HG03378 (cell line): ENCODE data around the gene INTS1.

Experiments used
- ATAC-seq: cut with Tn5 transposase; IDR thresholded peaks from one replicate; pipeline ENCODE4 v1.9.1; 2021; ENCODE audit warnings: mild to moderate bottlenecking, moderate library complexity; ENCODE audit not compliant: unreplicated experiment

Gene INTS1

DNA sequence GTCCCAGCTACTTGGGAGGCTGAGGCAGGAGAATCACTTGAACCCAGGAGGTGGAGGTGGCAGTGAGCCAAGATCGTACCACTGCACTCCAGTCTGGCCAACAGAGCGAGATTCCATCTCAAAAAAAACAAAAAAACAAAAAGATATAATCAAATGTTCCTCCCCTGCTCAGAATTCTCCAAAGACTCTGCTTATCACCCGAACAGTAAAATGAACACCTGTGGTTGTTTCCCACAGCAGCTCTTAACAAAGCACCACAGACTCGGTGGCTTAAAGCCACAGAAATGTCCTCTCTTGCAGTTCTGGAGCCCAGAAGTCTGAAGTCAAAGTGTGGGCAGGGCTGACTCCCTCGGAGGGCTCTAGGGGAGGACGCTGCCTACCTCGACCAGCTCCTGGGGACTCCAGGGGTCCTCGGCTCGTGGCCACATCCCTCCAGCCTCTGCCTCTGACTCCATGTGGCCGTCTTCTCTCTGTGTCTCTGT lies 4.1 kb upstream of the INTS1 start:
- no peak for ATAC-seq

- no peak for ATAC-seq
Measured at GRCh38 chr7:1505731-1506550, 1.8 kb upstream of the INTS1 start.

- no peak for ATAC-seq
Measured at GRCh38 chr7:1503390-1503789, 799 bp downstream of the INTS1 start.

- ATAC-seq = no peak
Measured at GRCh38 chr7:1502845-1503244, 1.3 kb downstream of the INTS1 start.

GRCh38 chr7:1501487-1502270 lies 2.5 kb downstream of the INTS1 start:
- ATAC-seq = no peak

DNA sequence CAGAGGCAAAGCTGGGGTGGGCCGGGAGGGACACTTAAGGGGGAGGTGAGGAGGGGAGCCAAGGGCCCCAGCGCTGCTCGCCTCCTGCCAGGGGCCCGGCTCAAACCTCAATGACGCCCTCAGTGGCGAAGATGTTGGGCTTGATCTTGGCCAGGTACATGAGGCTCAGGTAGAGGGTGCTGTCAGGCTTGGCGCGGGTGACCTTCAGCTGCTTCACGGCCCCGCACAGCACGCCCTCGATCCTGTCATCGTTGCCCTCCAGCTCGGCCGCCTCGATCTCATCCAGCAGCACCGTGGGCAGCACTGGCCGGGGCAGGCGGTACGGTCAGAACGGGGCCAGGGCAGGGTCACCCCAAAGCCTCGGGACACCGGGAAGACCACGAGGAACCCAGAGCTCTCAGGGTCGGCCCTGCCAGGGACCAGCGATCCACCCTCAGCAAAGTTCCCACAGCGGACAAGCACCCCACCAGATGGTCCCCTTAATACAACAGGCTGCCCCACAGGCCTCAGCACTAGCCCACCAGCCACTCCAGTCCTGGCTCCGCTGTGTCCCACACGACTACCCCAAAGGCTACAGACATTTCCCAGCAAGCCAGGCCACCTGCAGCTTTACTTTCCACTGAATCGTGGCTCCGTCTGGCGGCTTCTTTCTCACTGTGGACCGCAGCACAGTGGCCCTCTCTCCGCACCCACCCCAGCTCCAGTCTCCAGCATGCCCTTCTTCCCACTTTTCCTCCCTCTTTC lies 4.0 kb downstream of the INTS1 start:
- ATAC-seq = no peak

DNA sequence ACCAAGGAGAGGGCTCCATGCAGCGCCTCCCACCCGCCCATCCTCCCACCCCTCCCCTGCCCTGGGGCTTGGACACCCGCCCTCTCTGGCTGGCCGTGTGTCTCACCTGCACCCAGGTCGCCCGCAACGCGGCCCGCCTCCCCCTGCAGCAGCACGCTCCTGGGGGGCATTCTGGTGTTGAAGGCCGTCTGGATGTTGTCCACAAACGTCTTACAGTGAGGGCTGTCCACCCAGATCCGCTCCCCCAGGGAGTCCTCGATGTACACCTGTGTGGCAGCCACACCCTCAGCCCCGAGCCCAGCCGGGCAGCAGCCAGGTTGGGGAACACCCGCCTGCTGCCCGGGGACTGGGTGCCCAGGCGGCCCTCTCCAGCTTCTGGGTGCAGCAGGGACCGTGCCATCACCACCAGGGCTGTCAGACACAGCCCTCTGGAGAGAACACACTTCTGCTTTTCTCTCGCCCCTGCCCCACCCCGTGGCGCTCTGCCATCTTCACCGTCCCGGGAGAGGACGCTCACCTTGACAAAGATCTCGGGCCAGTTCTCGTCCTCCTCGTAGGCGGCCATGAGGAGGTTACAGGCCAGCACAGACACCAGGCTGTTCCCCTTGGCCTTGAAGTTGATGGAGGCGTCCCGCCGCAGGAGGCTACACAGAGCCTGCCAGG lies 4.7 kb downstream of the INTS1 start:
- ATAC-seq = no peak

DNA sequence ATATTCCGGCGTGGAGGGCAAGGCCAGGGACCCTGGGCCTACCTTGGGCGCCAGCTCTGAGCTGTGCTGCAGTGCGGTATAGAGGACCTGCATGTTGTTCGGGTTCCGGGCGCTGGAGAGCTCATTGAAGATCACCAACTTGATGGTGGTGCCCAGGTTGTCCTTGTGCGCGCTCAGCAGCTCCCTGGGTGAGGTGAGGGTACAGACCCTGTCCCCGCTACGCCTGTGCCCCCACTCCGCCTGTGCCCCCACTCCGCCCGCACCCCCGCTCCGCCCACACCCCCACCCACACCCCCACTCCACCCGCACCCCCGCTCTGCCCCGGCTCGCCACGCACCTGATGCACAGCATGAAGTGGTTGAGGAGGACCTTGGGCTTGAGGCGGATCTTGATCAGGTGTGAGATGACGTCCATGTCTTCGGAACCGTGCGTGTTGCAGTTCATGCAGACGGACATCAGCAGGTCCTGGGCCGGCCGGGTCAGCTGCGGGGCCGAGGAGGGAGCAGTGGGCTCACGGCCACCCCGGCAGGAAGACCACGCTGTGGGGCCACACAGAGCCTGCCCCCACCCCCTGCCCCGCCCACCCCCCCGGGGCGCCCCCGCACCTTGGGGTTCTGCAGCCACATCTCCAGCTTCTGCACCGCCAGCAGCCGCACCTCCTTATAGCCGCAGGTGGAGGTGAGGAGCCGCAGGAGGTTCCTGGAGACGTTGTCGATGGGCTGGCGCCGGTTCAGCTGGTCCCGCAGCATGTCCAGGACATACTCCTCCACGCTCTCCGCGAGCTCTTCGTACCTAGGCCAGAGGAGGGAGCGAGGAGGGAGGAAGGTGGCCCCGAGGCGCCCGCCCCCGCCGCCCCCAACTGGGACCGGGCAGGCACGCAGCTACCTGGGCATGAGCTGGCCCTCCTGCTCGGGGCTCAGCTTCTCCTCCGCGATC lies 5.6 kb downstream of the INTS1 start:
- no peak for ATAC-seq

GRCh38 chr7:1497293-1497927 lies 6.8 kb downstream of the INTS1 start:
- no peak for ATAC-seq

DNA sequence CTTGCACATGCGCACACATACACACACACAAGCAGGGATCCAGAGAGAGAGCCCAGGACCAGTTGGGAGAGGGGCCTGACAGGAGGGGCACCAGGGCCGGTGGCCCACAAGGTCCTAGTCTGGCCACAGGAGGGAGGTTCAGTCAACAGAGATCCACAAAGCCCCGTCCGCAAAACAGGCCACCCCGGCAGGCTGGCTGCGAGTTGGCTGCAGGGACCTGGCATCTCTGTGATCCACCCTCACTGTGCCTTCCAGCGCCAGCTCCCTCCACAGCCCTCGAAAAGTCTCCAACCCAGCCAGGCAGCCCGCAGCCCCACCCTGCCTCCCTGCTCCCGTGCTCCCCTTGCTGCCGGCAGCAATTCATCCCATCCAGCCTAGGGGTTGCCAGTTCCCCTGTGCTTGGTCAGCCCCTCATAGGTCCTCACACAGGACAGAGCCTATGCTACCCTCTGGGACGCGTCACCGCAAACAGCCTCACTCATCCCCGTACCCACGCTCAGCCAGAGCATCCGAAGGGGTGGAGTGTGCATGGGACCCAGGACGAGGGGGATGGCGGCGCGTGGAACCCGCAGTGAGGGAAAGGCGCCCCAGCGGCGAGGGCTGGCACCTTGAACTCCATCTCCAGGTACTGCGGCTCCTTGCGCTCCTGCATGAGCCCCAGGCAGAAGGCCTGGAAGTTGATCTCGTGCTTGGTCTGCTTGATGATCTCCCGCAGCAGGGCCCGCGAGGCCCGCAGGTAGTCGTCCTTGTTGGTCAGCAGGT lies 7.5 kb downstream of the INTS1 start:
- ATAC-seq = no peak

GRCh38 chr7:1495564-1496242 lies 8.5 kb downstream of the INTS1 start:
- ATAC-seq = no peak

- ATAC-seq = no peak
Measured at GRCh38 chr7:1494866-1495563, 9.2 kb downstream of the INTS1 start.

- no peak for ATAC-seq
Measured at GRCh38 chr7:1494447-1494846, 9.7 kb downstream of the INTS1 start.

DNA sequence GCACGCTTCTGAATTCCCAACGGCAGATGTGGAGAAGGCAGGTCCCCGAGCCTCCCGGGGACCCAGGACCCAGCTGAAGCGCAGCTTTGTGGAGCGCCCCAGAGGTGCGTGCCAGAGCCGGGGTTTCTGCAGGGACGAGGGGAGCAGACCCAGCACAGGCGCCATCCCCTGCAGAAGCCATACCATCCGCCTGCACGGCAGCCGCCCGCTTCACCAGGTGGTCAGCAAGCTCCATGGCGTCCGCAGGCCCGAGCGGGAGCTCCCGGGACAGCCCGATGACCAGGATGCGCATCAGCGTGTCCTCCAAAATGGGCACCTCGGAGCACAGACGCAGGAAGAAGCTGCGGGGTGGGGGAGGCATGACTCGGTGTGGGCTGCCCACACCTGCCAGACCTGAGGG lies 10.6 kb downstream of the INTS1 start:
- ATAC-seq = no peak

- ATAC-seq = no peak
Measured at GRCh38 chr7:1493129-1493528, 11.1 kb downstream of the INTS1 start.

GRCh38 chr7:1492640-1493039 lies 11.5 kb downstream of the INTS1 start:
- ATAC-seq = no peak

- no peak for ATAC-seq
Measured at GRCh38 chr7:1492221-1492620, 12.0 kb downstream of the INTS1 start.
